ENCODE measurements around the gene CDKN2B-AS1.

DNA sequence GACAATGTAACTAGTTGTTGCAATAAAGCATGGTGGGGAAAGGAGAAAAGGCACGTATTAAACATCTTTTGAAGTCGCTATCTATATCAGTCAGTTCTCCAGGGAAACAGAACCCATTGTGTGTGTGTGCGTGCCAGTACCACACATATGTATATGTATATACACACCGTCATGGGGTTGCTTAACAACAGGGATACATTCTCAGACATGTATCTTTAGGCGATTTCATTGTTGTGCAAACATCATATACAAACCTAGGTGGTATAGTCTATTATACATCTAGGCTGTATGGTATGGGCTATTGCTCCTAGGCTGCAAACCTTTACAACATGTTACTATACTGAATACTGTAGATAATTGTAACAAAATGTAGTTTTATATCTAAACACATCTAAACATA is 2.3 kb downstream of the CDKN2B-AS1 start:
- TF ChIP-seq, protein P1, sequence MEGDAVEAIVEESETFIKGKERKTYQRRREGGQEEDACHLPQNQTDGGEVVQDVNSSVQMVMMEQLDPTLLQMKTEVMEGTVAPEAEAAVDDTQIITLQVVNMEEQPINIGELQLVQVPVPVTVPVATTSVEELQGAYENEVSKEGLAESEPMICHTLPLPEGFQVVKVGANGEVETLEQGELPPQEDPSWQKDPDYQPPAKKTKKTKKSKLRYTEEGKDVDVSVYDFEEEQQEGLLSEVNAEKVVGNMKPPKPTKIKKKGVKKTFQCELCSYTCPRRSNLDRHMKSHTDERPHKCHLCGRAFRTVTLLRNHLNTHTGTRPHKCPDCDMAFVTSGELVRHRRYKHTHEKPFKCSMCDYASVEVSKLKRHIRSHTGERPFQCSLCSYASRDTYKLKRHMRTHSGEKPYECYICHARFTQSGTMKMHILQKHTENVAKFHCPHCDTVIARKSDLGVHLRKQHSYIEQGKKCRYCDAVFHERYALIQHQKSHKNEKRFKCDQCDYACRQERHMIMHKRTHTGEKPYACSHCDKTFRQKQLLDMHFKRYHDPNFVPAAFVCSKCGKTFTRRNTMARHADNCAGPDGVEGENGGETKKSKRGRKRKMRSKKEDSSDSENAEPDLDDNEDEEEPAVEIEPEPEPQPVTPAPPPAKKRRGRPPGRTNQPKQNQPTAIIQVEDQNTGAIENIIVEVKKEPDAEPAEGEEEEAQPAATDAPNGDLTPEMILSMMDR (IDR thresholded peaks at IDR 0.05): no peak
- TF ChIP-seq POLR2A (IDR thresholded peaks at IDR 0.05): no peak
